Panc1 (cell line): ENCODE data around the gene NCOA3. TPM values are rescaled to one million over a fixed set of nuclear protein-coding genes. Genes with fewer than 3 reads are reported as not detected.

Experiments
- ATAC-seq: fragments of 200-7000 bp; cut with Tn5 transposase; 2 replicates; pipeline ENCODE4 v1.9.1; 2020; ENCODE audit warnings: mild to moderate bottlenecking, moderate library complexity
- BruUV-seq: library from RNA; stranded (reverse); fragments of 400-500 nt; replicated peaks from 2 replicates; lab custom pipeline; 2021; lab: Mats Ljungman, UMichigan
- CTCF ChIA-PET: fragments of 300-600 bp; sonication (Branson Sonifier 250); formaldehyde crosslinking; loops from one replicate; lab custom pipeline; 2022; ENCODE audit warnings: antibody characterized with exemption; lab: Charles Lee
- POLR2A ChIA-PET: fragments of 300-600 bp; sonication (Branson Sonifier 250); formaldehyde crosslinking; loops from one replicate; lab custom pipeline; 2022; ENCODE audit warnings: antibody characterized with exemption; lab: Charles Lee
- DNase-seq: peaks from one replicate; pipeline ENCODE4 v3.0.0-alpha.2; 2010; ENCODE audit warnings: low read depth, low spot score
- H3K27ac ChIP-seq: 2 replicates; pipeline ENCODE4 v1.5.1; 2011; ENCODE audit warnings: mild to moderate bottlenecking, low read length, inconsistent platforms
- H3K27me3 ChIP-seq: fragments of 200-500 bp; sonication (Bioruptor generic); 2 replicates; pipeline ENCODE4 v1.6.0; 2014; ENCODE audit warnings: low read length, inconsistent platforms; ENCODE audit not compliant: control insufficient read depth, insufficient read depth
- H3K36me3 ChIP-seq: fragments of 200-500 bp; sonication (Bioruptor generic); 2 replicates; pipeline ENCODE4 v1.5.1; 2014; ENCODE audit warnings: inconsistent platforms, mild to moderate bottlenecking, low read length, moderate library complexity; ENCODE audit not compliant: control insufficient read depth, insufficient read depth
- H3K4me1 ChIP-seq: 2 replicates; pipeline ENCODE4 v1.5.1; 2011; ENCODE audit warnings: inconsistent platforms, mild to moderate bottlenecking, low read length, moderate library complexity; ENCODE audit not compliant: control insufficient read depth, insufficient read depth
- H3K4me3 ChIP-seq, 2 experiments: 2 replicates each; pipeline ENCODE4 v1.5.1; 2011 to 2012; ENCODE audit warnings: low read depth in 2 of 2, low read length in 2 of 2, mild to moderate bottlenecking in 2 of 2, inconsistent platforms in 1 of 2, moderate library complexity in 1 of 2
- H3K9me3 ChIP-seq: fragments of 200-500 bp; sonication (Bioruptor generic); 2 replicates; pipeline ENCODE4 v1.5.1; 2014; ENCODE audit warnings: low read depth, mild to moderate bottlenecking, inconsistent platforms, low read length, moderate library complexity; ENCODE audit not compliant: control insufficient read depth, insufficient read depth
- CTCF ChIP-seq: fragments of 450-650 bp; IDR thresholded peaks from 2 replicates; pipeline ENCODE4 v1.5.1; 2017; ENCODE audit warnings: mild to moderate bottlenecking
- POLR2AphosphoS5 ChIP-seq: IDR thresholded peaks from 2 replicates; pipeline ENCODE4 v1.6.1; 2012; ENCODE audit warnings: mild to moderate bottlenecking, low read depth, low read length, moderate library complexity
- REST ChIP-seq, 2 experiments: IDR thresholded peaks; 2 replicates each; pipeline ENCODE4 v1.6.1; 2011 to 2012; ENCODE audit warnings: low read depth in 2 of 2, control low read depth in 1 of 2, low read length in 1 of 2, mild to moderate bottlenecking in 1 of 2, moderate library complexity in 1 of 2; ENCODE audit not compliant: insufficient read depth in 1 of 2
- SIN3A ChIP-seq: IDR thresholded peaks from 2 replicates; pipeline ENCODE4 v1.6.1; 2012; ENCODE audit warnings: low read depth, mild to moderate bottlenecking, low read length, moderate library complexity, borderline replicate concordance; ENCODE audit not compliant: insufficient read depth
- TCF7L2 ChIP-seq: IDR thresholded peaks from 2 replicates; pipeline ENCODE4 v1.6.1; 2011; ENCODE audit warnings: mild to moderate bottlenecking, low read depth, low read length, inconsistent platforms
- in situ Hi-C: cut with HindIII; loops from 2 replicates; pipeline ENCODE4 v1.10.0; 2016; ENCODE audit warnings: low sequenced_read_pairs, low pct_unique_long_range_greater_than_20kb
- intact Hi-C: fragments of 100-400 bp; cut with micrococcal nuclease; formaldehyde crosslinking; loops from one replicate; pipeline ENCODE4 v1.10.0; 2022; ENCODE audit not compliant: unreplicated experiment
- total RNA-seq: library from RNA; stranded (reverse); gene quantifications from one replicate; pipeline ENCODE4 v1.2.1, GENCODE V29; 2021; ENCODE audit not compliant: unreplicated experiment

The NCOA3 gene
- total RNA-seq, 1 experiment from 2014 or later = 47.7 TPM

- DNase-seq (no peak), ATAC-seq (no peak)
- intact Hi-C loops = no loop called here
- POLR2A ChIA-PET = no interaction called here
- H3K27ac ChIP-seq = no peak overlapping the region
- H3K27me3 ChIP-seq = no peaks in the 10 kb centered on the region
- peaks cover 12% of the 10 kb centered on the region for H3K36me3 ChIP-seq
- no peaks in the 10 kb centered on the region for H3K4me1 ChIP-seq
- BruUV-seq = no TSS peak
- in situ Hi-C loops = no loop called here
- no peak for TF ChIP-seq REST (IDR thresholded peaks at IDR 0.05; ENCODE audit: insufficient read depth in 1 of 2, low read depth in 2 of 2, low read length in 1 of 2)
- TF ChIP-seq SIN3A = no peak
- no peak for TF ChIP-seq POLR2AphosphoS5
- no peak for TF ChIP-seq TCF7L2
- TF ChIP-seq CTCF = no peak
- CTCF ChIA-PET = interaction anchor here (0.6 kb wide), 1 partner anchor 22 kb away, joined by 3 read pairs; no protein-coding TSS in a partner anchor
- no peaks in the 10 kb centered on the region for H3K9me3 ChIP-seq
- H3K4me3 ChIP-seq = no peak overlapping the region
Observed at GRCh38 chr20:47642118-47642517, 140.4 kb downstream of the NCOA3 start.

GRCh38 chr20:47642624-47643023 lies 140.9 kb downstream of the NCOA3 start:
- CTCF ChIA-PET = interaction anchor here (0.6 kb wide), 1 partner anchor 21 kb away, joined by 3 read pairs; no protein-coding TSS in a partner anchor

More at GRCh38 chr20:47642624-47643023, 140.9 kb downstream of the NCOA3 start:
- intact Hi-C loops (no loop called here), in situ Hi-C loops (no loop called here)
- DNase-seq (no peak), ATAC-seq (no peak)
- Histone ChIP-seq H3K9me3 (no peaks in the 10 kb centered on the region), H3K27ac (no peak overlapping the region), H3K36me3 (peaks cover 7% of the 10 kb centered on the region), H3K4me1 (no peaks in the 10 kb centered on the region), H3K4me3 (no peak overlapping the region), H3K27me3 (no peaks in the 10 kb centered on the region)
- POLR2A ChIA-PET = no interaction called here
- no TSS peak for BruUV-seq
- no peak for TF ChIP-seq REST (IDR thresholded peaks at IDR 0.05; ENCODE audit: insufficient read depth in 1 of 2, low read depth in 2 of 2, low read length in 1 of 2)
- no peak for TF ChIP-seq CTCF
- no peak for TF ChIP-seq POLR2AphosphoS5
- no peak for TF ChIP-seq SIN3A
- TF ChIP-seq TCF7L2 = no peak
